Skin epidermis (tissue), 12 donors: ENCODE measurements around the gene SDK2.

ENCODE experiments used
- H3K27ac ChIP-seq, 21 experiments: fragments of 200-600 bp; sonication (generic) in 11 of 21; one replicate each; pipeline ENCODE4 v1.5.0; 2020; ENCODE audit warnings: mild to moderate bottlenecking in 3 of 21, inconsistent platforms in 2 of 21, moderate library complexity in 2 of 21
- H3K4me3 ChIP-seq, 7 experiments: fragments of 200-600 bp; sonication (generic) in 2 of 7; one replicate each; pipeline ENCODE4 v1.5.0; 2020; ENCODE audit warnings: inconsistent platforms in 2 of 7, mild to moderate bottlenecking in 2 of 7, moderate library complexity in 1 of 7

The SDK2 gene, protein sequence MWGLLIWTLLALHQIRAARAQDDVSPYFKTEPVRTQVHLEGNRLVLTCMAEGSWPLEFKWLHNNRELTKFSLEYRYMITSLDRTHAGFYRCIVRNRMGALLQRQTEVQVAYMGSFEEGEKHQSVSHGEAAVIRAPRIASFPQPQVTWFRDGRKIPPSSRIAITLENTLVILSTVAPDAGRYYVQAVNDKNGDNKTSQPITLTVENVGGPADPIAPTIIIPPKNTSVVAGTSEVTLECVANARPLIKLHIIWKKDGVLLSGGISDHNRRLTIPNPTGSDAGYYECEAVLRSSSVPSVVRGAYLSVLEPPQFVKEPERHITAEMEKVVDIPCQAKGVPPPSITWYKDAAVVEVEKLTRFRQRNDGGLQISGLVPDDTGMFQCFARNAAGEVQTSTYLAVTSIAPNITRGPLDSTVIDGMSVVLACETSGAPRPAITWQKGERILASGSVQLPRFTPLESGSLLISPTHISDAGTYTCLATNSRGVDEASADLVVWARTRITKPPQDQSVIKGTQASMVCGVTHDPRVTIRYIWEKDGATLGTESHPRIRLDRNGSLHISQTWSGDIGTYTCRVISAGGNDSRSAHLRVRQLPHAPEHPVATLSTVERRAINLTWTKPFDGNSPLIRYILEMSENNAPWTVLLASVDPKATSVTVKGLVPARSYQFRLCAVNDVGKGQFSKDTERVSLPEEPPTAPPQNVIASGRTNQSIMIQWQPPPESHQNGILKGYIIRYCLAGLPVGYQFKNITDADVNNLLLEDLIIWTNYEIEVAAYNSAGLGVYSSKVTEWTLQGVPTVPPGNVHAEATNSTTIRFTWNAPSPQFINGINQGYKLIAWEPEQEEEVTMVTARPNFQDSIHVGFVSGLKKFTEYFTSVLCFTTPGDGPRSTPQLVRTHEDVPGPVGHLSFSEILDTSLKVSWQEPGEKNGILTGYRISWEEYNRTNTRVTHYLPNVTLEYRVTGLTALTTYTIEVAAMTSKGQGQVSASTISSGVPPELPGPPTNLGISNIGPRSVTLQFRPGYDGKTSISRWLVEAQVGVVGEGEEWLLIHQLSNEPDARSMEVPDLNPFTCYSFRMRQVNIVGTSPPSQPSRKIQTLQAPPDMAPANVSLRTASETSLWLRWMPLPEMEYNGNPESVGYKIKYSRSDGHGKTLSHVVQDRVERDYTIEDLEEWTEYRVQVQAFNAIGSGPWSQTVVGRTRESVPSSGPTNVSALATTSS (N-terminal part only)

DNA sequence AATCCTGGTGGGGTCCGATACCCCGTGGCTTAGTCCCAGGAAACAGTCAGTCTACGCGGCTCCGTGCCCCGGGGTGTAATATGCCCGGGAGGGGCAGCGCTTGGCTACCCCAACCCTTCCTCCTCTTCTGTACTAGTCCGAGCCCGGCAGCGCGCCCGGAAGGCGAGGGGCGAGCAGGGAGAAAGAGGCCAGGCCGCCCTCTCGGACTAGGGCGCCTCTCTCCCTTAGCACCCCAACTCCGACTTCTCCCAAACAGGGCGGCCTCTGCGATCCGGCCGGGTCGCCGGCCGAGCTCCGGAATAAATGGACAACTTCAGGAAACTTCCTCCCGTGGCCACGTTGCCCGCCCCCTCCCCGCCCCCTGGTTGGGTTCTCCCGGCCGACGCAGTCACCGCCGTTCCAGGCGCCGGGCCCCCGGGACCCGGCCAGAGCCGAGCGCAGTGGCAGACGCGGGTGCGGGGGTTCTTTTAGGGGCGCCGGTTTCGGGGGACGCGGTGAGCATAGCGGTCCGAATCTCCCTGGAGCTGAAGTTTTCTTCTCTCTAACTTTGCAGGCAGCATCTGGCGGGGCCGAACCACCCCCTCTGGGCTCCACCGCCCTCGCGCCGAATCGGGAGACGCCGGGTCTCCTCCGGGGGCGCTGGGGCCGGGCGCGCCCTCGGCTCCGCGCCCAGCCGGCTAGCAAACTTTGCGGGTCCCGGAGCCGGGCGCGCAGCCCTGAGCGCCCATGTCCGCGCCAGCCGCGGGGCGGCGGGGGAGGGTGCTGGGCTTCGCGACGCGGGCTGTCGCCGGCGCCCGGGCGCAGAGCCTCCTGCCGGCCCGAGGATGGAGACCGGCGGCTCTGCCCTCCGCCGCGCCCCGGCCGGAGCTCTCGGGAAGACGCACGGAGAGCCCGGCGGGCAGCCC is at the start of gene SDK2:
Gene SDK2 (minus strand): TSS at position 301 of the 905 bp plus-strand sequence. CDS start 357 bp downstream, outside the sequence.
- H3K4me3 ChIP-seq: peak within 1 kb of the TSS; percentile 40 to 53 (median 44)
- H3K27ac ChIP-seq: peak within 1 kb of the TSS in 6 of 21 experiments; percentile 10 to 68 (median 41)

DNA sequence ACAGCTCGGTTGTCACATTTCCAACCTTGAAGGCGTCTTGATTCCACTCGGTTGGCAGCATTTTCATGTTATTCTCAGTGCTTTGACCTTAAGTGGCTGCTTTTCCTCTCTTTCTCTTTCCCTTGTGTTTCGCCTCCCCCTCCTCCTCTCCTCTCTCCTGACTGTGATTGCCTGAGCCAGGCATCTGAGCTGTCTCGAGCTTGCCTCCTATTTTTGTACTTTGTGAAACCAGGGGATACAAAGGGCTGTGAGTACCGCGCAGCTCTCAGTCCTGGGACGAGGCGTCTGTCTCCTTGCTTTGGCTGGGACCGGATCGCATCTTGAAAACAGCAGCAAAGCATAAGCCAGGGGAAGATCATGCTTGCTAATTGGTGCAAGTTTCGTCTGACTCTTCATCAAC is 48.8 kb upstream of the SDK2 start:
- Histone ChIP-seq H3K27ac (no peak overlapping the region), H3K4me3 (no peak overlapping the region)

DNA sequence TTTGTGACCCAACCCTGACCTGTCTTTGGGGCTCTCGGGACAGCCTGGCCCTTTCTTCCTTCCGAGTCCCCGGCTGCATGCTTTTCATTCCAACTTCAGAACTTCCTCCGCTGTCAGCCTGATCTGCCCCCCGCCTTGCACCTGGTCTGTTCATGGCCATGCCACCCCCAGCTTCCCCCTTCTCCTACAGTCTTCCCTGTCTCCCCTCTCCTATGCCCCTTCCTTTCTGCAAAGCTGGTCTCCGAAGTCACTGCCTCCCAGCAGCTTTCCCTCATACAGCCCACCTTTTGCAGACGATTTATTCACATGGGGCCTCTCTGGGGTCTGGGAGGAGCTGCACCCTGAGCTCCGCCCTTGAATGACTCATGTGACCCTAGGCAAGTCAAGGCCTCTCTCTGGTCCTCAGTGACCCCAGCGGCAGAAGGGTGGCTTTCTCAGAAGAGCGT is 47.1 kb upstream of the SDK2 start:
- Histone ChIP-seq H3K27ac (no peak overlapping the region), H3K4me3 (no peak overlapping the region)

DNA sequence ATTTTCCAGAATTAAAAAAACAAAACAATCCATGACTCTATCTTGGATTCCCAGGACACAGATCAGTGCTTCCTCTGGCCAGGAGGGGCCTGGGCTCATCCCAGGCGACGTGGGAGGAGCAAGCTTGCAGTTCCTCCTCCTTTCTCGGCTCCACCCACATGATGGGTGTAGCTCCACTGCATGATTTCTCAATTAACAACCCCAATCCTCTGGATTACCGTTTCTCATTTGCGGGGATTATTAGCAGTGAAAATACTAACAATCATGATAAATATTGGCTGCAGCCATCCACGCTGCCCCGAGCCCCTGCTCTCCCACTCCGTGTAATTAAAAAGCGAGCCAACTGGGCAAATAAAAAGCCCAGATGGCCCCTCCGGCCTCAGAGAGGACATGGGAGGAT is 46.4 kb upstream of the SDK2 start:
- H3K4me3 ChIP-seq: no peak overlapping the region
- H3K27ac ChIP-seq: no peak overlapping the region

DNA sequence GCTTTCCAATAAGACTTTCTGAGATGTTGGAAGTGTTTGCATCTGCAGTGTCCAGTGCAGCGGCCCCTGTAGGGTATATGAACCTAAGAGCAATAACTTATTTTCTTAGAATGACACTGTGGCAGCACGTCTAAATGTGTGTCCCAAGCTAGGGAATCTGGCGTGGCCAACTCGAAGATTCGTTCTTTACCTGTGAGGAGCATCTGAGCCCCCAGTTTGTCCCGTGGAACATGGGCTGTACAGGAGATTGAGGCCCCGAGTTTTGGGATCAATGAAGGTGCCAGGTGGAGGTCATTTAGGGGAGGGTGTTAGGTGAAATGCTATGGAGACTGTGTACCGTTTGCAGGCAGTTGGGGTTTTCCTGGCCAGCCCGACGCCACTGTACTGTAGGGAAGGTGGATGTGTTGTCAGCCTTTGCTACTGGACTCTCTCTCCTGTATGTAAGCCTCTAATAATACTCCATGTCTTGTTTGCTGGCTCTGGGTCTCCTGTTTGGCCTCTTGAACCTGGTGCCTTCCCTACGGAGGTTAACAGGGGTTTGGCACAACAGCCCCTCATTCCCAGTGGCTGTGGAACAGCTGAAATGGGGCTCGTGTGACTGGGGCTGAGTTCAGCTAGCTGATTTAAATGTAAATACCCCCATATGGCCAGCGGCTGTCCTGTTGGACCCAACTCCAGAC is 45.5 kb upstream of the SDK2 start:
- no peak overlapping the region for H3K27ac ChIP-seq
- no peak overlapping the region for H3K4me3 ChIP-seq

DNA sequence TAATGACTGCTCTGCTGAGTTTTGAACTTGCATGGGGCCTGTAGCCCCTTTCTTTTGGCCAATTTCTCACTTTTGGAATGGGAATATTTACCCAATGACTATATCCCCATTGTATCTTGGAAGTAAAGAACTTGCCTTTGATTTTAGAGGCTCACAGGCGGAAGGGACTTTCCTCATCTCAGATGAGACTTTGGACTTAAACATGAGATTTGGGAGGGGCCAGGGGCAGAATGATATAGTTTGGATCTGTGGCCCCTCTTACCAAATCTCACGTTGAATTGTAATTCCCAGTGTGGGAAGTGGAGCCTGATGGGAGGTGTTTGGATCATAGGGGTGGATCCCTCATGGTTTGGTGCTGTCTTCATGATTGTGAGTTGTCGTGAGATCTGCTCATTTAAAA is 42.7 kb upstream of the SDK2 start:
- Histone ChIP-seq H3K27ac (no peak overlapping the region), H3K4me3 (no peak overlapping the region)

DNA sequence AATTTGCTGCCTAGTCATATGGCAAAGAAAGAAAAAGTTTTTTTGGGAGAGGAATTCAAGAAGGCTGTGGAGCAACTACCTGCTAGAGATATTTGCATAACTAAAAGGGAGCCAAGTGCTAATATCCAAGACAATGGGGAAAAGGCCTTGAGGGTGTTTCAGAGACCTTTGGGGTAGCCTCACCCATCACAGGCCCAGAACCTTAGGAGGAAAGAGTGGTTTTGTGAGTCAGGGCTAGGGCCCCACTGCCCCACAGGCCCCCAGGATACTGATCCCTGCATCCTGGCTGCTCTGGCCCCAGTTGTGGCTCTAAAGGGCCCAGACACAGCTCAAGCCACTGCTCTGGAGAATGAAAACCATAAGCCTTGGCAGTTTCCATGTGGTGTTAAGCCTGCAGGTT is 41.9 kb upstream of the SDK2 start:
- Histone ChIP-seq H3K27ac (no peak overlapping the region), H3K4me3 (no peak overlapping the region)

DNA sequence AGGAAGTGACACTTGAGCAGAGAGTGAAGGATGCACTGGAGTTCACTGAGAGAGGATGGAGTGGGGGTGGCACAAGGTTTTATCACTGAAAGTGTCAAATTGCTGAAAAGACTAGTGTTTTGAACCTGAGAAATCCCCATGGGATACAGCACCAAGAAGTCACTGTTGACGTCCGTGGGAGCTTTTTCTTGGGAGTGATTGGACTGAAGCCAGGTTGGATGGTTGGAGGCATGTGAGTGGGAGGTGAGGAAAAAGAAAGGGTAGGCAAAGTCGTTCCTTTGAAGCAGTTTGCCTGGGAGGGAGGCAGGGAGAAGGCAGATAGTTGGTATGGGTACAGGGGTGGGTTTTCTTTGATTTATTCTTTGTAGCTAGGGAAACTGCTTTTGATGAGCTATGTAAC is 39.9 kb upstream of the SDK2 start:
- H3K4me3 ChIP-seq: no peak overlapping the region
- no peak overlapping the region for H3K27ac ChIP-seq

DNA sequence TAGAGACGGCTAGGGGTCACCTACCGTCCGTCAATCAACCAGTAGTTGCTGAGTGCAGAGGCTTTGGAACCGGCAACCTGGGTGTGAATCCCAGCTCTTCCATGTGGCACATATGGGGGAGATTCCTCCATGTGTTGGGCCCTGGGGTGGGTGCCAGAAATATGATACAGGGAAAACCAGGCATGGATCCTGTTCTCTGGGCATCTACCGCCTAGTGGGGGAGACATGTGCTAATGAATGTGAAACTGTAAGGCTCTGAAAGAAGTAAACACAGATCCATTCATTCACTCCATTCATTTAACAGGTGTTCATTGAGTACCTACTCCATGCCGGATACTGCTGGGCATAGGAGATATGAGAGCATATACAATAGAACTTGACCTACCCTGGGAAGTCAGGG is 39.5 kb upstream of the SDK2 start:
- no peak overlapping the region for H3K4me3 ChIP-seq
- H3K27ac ChIP-seq: no peak overlapping the region

DNA sequence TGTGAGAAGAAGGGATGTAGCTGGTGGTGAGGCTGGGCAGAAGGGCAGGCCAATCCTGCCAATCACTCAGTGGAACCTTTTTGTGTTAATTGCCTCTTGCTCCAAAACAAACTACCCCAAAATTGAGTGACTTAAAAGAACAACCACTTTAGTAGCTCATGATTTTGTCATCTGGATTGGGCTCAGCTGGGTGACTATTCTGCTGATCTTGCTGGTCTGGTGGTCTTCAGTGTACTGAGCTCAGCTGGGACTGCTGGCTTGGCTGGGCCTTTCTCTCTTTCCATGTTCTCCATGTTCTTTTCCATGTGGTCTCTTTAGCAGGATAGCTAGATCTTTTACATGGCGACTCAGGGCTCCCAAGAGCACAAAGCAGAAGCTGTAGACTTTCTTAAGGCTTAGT is 37.7 kb upstream of the SDK2 start:
- Histone ChIP-seq H3K27ac (no peak overlapping the region), H3K4me3 (no peak overlapping the region)

DNA sequence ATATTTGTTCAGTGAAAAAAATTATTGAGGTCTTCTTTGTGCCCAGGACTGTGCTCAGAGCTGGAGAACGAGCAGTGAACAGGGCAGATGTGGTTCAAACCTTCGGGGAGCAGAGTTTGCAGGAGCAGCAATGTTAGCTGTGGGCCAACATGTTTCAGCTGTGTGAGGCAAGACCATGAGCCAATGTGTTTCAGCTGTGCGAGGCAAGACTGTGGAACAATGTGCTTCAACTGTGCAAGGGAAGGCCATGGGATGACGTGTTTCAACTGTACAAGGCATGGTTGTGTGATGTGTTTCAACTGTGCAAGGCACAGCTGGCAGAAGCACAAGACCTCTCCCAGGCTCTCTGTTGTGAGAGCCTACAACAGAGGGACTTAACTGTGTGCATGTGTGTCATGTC is 35.2 kb upstream of the SDK2 start:
- Histone ChIP-seq H3K27ac (no peak overlapping the region), H3K4me3 (no peak overlapping the region)

DNA sequence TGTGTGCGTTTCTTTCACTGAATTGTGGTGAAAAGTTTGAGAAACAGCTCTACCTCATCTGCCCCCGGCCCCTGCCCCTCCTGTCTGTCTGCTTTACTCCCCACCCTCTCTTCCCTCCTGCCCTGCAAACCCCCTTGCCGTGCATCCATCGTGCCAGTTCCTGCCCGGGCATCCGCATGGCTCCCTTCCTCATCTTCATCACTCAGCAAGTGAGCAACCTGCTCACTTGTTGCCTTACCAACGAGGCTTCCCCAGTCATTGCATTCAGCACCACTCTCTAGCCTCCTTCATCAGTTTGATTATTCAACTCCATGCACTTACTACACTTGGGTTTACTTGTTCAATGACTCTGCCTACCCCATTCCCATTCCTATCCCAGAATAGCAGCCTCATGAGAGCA is 34.8 kb upstream of the SDK2 start:
- H3K4me3 ChIP-seq: no peak overlapping the region

DNA sequence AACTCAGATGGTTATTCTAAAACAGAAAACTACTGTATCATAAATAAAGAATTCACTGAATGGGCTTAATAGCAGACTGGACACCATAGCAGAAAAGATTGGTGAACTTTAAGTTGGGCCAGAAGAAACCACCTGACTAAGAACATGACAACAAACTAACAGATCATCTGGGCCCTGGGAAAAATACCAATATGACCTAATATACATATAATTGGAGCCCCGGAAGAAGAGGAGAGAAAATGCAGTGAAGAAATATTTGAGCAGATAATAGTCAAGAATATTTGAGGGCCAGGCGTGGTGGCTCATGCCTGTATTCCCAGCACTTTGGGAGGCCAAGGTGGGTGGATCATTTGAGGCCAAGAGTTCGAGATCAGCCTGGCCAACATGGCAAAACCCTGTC is 25.5 kb upstream of the SDK2 start:
- Histone ChIP-seq H3K27ac (no peak overlapping the region), H3K4me3 (no peak overlapping the region)

More for the DNA sequence above, 34.8 kb upstream of the SDK2 start:
- H3K27ac ChIP-seq: no peak overlapping the region

DNA sequence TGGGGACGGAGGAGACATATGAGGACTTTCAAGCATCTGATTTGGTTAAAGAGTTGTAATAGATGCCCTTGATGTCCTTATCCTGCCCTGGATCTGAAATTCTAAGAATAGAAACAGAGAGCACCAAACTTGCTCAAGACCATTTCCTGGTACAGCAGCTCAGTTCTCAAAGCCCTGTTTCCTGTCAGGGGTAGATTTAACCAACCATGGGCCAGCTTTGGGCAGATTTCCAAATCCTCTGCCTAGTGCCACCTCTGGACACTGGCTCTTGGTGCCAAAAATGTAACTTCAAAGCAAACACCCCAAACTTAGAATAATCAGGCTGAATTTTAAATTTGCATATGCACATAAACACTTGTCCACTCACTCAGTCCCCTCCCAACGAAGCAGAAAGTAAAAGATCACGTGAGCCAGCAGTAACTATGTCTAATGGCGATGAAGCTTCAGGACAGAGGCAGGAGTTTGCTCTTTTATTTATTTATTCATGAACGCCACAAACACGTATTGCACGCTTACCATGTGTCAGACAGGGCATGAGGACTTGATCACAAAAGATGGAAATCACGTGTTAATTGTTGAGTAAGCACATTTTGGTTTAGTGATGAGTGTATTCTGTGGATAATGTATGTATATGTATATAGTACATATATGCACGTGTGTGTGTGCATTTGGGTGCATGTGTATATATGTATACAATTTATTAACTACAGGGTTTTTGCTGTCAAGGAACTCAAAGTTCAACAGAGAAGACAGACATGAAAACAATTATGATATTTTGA is 23.1 kb upstream of the SDK2 start:
- H3K4me3 ChIP-seq: no peak overlapping the region
- no peak overlapping the region for H3K27ac ChIP-seq

DNA sequence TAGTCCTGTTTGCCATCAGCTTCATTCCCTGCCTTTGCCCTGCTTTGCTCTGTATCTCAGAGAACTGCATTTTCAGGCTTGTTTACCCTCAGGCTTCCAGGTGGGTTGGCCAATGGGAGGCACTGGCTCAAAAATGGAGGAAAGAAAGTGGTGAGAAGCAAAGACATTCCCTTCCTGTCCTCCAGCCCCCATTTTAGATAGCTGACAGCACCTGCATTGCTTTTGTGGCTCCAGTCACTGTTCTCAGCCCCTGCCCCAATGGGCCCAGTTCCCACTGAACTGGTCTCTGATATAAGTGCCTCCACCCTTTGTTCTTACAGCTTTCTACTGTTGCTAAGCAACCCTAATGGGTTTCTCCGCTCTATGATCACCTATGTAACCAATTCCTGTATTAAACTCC is 19.4 kb upstream of the SDK2 start:
- H3K27ac ChIP-seq: no peak overlapping the region
- H3K4me3 ChIP-seq: no peak overlapping the region

DNA sequence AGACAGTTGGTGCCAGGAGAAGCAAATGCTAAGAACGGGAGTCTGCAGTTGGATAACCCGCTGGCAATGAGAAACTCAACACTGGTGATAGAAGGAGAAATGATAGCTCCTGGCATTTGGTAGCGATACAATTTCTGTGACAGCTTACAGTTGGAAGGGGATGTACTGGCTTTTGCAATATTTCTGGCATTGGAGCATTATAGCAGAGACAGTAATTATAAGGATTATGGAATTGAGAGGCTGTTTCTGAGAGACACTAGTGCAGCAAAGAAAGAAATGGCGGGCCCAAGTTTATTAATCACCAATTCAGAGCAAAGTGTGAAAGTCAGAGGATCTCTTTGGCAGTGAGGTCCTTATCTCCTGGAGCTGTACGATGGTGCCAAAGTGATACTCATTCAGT is 16.1 kb upstream of the SDK2 start:
- Histone ChIP-seq H3K27ac (no peak overlapping the region), H3K4me3 (no peak overlapping the region)

DNA sequence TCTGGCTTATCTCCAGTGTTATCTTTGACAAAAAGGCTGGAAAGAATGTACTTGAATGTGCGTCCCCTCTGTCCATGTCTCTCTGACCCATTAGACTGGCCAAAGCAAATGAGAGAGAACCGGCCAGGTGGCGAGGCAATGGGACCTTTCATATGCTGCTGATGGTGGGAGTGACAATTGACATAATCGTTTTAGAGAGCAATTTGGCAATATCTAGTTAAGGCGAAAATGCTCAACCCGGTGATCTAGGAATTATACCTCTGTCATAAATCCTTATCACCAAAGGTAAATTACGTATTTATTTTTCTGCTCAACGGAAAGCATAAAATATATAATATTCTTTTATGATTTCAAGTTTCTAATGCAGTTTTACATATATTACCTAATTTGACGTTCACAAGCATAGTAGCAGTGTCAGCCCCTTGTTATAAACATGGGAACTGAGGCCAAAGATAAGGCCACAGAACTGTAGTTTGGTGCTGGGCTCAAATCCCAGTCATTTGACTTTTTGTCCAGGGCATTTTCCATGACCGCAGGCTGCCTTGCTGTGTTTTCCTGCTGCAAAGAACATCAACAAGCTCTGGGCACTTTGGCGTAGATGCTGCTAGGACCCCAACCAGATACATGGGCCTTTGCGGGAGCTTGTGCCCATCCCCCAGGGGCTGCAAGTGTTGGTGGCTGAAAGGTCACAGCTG is 14.7 kb upstream of the SDK2 start:
- H3K4me3 ChIP-seq: no peak overlapping the region

More for the DNA sequence above, 14.7 kb upstream of the SDK2 start:
- H3K27ac ChIP-seq: no peak overlapping the region
